LNCaP clone FGC (cell line): Measurements from ENCODE around the gene CLIC4.
"Not testable (repeated sequence)": the region's sequence is repeated elsewhere in the genome, so short reads cannot be mapped to it uniquely, and the experiment has no call there.

Experiments
- DNase-seq: peaks from one replicate; pipeline ENCODE4 v3.0.0-alpha.2; 2011; ENCODE audit warnings: low read depth
- H3K4me3 ChIP-seq: 2 replicates; pipeline ENCODE4 v1.5.1; 2011; ENCODE audit warnings: mild to moderate bottlenecking, low read depth, low read length, control low read depth
- CTCF ChIP-seq: IDR thresholded peaks from 2 replicates; pipeline ENCODE4 v1.5.1; 2012; ENCODE audit warnings: mild to moderate bottlenecking; ENCODE audit not compliant: control insufficient read depth, insufficient read depth; ENCODE audit errors: extremely low read depth

The CLIC4 gene

DNA sequence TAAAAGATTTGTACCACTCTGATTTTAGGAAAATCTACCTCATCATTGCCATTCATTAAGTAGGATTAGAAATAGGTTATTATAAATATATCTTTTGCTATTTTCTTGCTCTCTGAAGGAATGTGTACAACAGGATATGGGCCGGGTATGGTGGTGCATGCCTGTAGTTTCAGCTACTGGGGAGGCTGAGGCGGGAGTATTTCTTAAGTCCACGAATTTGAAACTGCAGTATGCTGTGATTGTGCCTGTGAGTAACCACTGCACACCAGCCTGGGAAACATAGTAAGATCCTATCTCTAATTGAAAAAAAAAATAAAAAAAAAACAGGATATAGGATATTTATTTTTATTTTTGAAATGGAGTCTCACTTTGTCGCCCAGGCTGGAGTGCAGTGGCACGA is 50.0 kb downstream of the CLIC4 start:
- no peak for DNase-seq
- TF ChIP-seq CTCF: no peak
- H3K4me3 ChIP-seq: no peak overlapping the region

- no peak overlapping the region for H3K4me3 ChIP-seq
- DNase-seq: no peak
- TF ChIP-seq CTCF: no peak
Observed at GRCh38 chr1:24796524-24796923, 51.3 kb downstream of the CLIC4 start.

DNA sequence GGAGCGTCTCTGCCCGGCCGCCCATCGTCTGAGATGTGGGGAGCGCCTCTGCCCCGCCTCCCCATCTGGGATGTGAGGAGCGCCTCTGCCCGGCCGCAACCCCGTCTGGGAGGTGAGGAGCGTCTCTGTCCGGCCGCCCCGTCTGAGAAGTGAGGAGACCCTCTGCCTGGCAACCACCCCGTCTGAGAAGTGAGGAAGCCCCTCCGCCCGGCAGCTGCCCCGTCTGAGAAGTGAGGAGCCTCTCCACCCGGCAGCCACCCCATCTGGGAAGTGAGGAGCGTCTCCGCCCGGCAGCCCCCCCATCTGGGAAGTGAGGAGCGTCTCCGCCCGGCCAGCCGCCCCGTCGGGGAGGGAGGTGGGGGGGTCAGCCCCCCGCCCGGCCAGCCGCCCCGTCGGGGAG is 54.0 kb downstream of the CLIC4 start:
- H3K4me3 ChIP-seq: not testable (repeated sequence)

GRCh38 chr1:24801176-24801575 is 55.9 kb downstream of the CLIC4 start:
- no peak overlapping the region for H3K4me3 ChIP-seq
- DNase-seq: no peak
- no peak for TF ChIP-seq CTCF

More for the DNA sequence above, 54.0 kb downstream of the CLIC4 start:
- DNase-seq: not testable (repeated sequence)

GRCh38 chr1:24803220-24803619 is 58.0 kb downstream of the CLIC4 start:
- no peak overlapping the region for H3K4me3 ChIP-seq
- no peak for TF ChIP-seq CTCF

GRCh38 chr1:24803987-24804530 is 58.8 kb downstream of the CLIC4 start:
- no peak overlapping the region for H3K4me3 ChIP-seq
- DNase-seq: no peak
- TF ChIP-seq CTCF: no peak

More at GRCh38 chr1:24803220-24803619, 58.0 kb downstream of the CLIC4 start:
- DNase-seq: no peak

- no peak overlapping the region for H3K4me3 ChIP-seq
Observed at GRCh38 chr1:24805534-24806301, 60.5 kb downstream of the CLIC4 start.

More at GRCh38 chr1:24805534-24806301, 60.5 kb downstream of the CLIC4 start:
- DNase-seq: no peak
- no peak for TF ChIP-seq CTCF
